OCI-LY7 (cell line): ENCODE measurements around the gene PFN4.

Experiments
- EZH2phosphoT487 ChIP-seq: fragments of 200-600 bp; sonication (generic); IDR thresholded peaks from 2 replicates; pipeline ENCODE4 v1.6.1; 2018; ENCODE audit warnings: low read depth, borderline replicate concordance, mild to moderate bottlenecking, mixed run types, antibody characterized with exemption, low read length, moderate library complexity, mixed read lengths
- TF ChIP-seq, protein P1 (sequence below): fragments of 200-600 bp; sonication (generic); conservative IDR thresholded peaks from 2 replicates; pipeline ENCODE4 v1.5.1; 2014; ENCODE audit warnings: mild to moderate bottlenecking, antibody characterized with exemption, low read length, moderate library complexity, mixed read lengths

GRCh38 chr2:24065341-24065740, 57.8 kb downstream of the PFN4 start:
- TF ChIP-seq, protein P1, sequence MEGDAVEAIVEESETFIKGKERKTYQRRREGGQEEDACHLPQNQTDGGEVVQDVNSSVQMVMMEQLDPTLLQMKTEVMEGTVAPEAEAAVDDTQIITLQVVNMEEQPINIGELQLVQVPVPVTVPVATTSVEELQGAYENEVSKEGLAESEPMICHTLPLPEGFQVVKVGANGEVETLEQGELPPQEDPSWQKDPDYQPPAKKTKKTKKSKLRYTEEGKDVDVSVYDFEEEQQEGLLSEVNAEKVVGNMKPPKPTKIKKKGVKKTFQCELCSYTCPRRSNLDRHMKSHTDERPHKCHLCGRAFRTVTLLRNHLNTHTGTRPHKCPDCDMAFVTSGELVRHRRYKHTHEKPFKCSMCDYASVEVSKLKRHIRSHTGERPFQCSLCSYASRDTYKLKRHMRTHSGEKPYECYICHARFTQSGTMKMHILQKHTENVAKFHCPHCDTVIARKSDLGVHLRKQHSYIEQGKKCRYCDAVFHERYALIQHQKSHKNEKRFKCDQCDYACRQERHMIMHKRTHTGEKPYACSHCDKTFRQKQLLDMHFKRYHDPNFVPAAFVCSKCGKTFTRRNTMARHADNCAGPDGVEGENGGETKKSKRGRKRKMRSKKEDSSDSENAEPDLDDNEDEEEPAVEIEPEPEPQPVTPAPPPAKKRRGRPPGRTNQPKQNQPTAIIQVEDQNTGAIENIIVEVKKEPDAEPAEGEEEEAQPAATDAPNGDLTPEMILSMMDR: no peak
- TF ChIP-seq EZH2phosphoT487: no peak
